K562 (cell line): ENCODE measurements around the gene HMGB2. TPM values are rescaled to one million over a fixed set of nuclear protein-coding genes. Genes with fewer than 3 reads are reported as not detected.

Experiments used
- ATAC-seq: fragments of 200-7000 bp; cut with Tn5 transposase; 3 replicates; pipeline ENCODE4 v1.9.1; 2020; ENCODE audit warnings: moderate library complexity
- BruUV-seq: library from RNA; stranded (reverse); fragments of 400-500 nt; replicated peaks from 2 replicates; lab custom pipeline; 2021; lab: Mats Ljungman, UMichigan
- CTCF ChIA-PET: fragments of 300-600 bp; formaldehyde crosslinking; extraction: SDS; loops from one replicate; lab custom pipeline; 2021; ENCODE audit warnings: low intra/inter-chr PET ratio; lab: Yijun Ruan, JAX
- POLR2A ChIA-PET: fragments of 300-600, 350-650 bp; sonication (Branson Sonifier 250); formaldehyde crosslinking; extraction: SDS; loops from one replicate; lab custom pipeline; 2021; ENCODE audit warnings: antibody characterized with exemption, inconsistent platforms; lab: Yijun Ruan, JAX
- DNase-seq, 4 experiments: peaks; one replicate each; pipeline versions ENCODE4 v3.0.0 to v3.0.0-alpha.2; 2011 to 2018; ENCODE audit warnings: low spot score in 3 of 4, mixed read lengths in 3 of 4; ENCODE audit errors: extremely low read depth in 1 of 4
- FAIRE-seq: peaks from 2 replicates; lab custom pipeline; 2011; peaks lifted over from hg19 to GRCh38; lab: Jason Lieb, UNC
- H2AFZ ChIP-seq: 2 replicates; pipeline ENCODE4 v1.6.0; 2011; ENCODE audit warnings: low read depth, low read length, control low read depth, inconsistent platforms
- H3K27ac ChIP-seq: fragments of 200-600 bp; 3 replicates; pipeline ENCODE4 v1.8.0; 2011; ENCODE audit warnings: low read depth, mild to moderate bottlenecking, control low read depth, inconsistent platforms, low read length, moderate library complexity, mixed read lengths; ENCODE audit errors: extremely low read depth
- H3K27me3 ChIP-seq, 2 experiments: fragments of 300-600 bp in 1 of 2; 2 replicates in 1 of 2; 3 replicates in 1 of 2; pipeline versions ENCODE4 v1.6.0 to v1.8.0; 2011; ENCODE audit warnings: inconsistent platforms in 2 of 2, low read length in 2 of 2, mild to moderate bottlenecking in 1 of 2, mixed read lengths in 1 of 2, moderate library complexity in 1 of 2; ENCODE audit not compliant: control insufficient read depth in 2 of 2, insufficient read depth in 2 of 2
- H3K36me3 ChIP-seq: fragments of 300-600 bp; 3 replicates; pipeline ENCODE4 v1.8.0; 2011; ENCODE audit warnings: mild to moderate bottlenecking, low read length, inconsistent platforms; ENCODE audit not compliant: control insufficient read depth, insufficient read depth
- H3K4me1 ChIP-seq, 2 experiments: fragments of 200-600 bp in 1 of 2; replicated peaks in 1 of 2; 2 replicates in 1 of 2; 3 replicates in 1 of 2; pipeline versions ENCODE4 v1.5.1 to v1.8.0; 2011; ENCODE audit warnings: inconsistent platforms in 2 of 2, low read length in 2 of 2, mild to moderate bottlenecking in 1 of 2, mixed read lengths in 1 of 2, moderate library complexity in 1 of 2; ENCODE audit not compliant: control insufficient read depth in 2 of 2, insufficient read depth in 2 of 2
- H3K4me2 ChIP-seq: 2 replicates; pipeline ENCODE4 v1.6.1; 2011; ENCODE audit warnings: low read length, control low read depth, inconsistent platforms, mixed read lengths; ENCODE audit not compliant: insufficient read depth
- H3K4me3 ChIP-seq: fragments of 200-600 bp; sonication (generic), shearing (Covaris generic); 2 replicates; pipeline ENCODE4 v1.5.1; 2016; ENCODE audit warnings: control low read depth, inconsistent platforms
- H3K79me2 ChIP-seq: fragments of 200-600 bp; 3 replicates; pipeline ENCODE4 v1.8.0; 2011; ENCODE audit warnings: low read length, inconsistent platforms; ENCODE audit not compliant: control insufficient read depth, insufficient read depth
- H3K9ac ChIP-seq, 2 experiments: 2 replicates each; pipeline versions ENCODE4 v1.6.0 to v1.6.1; 2011; ENCODE audit warnings: low read depth in 2 of 2, low read length in 2 of 2, control low read depth in 1 of 2, inconsistent platforms in 1 of 2, mild to moderate bottlenecking in 1 of 2, mixed read lengths in 1 of 2; ENCODE audit not compliant: insufficient read depth in 1 of 2
- H3K9me1 ChIP-seq: one replicate; pipeline ENCODE4 v1.6.0; 2011; ENCODE audit warnings: inconsistent platforms, mild to moderate bottlenecking, low read length, moderate library complexity; ENCODE audit not compliant: control insufficient read depth, insufficient read depth
- H3K9me3 ChIP-seq: replicated peaks from 2 replicates; pipeline ENCODE4 v1.5.1; 2011; ENCODE audit warnings: low read depth, low read length, inconsistent platforms; ENCODE audit not compliant: control insufficient read depth, insufficient read depth
- H4K20me1 ChIP-seq: replicated peaks from 2 replicates; pipeline ENCODE4 v1.6.1; 2011; ENCODE audit warnings: low read length, inconsistent platforms, mixed read lengths; ENCODE audit not compliant: control insufficient read depth, insufficient read depth
- ARHGAP35 ChIP-seq: fragments of 450-650 bp; IDR thresholded peaks from 2 replicates; pipeline ENCODE4 v1.6.1; 2018; ENCODE audit not compliant: partially characterized antibody
- ATF2 ChIP-seq: sonication (generic); formaldehyde crosslinking; IDR thresholded peaks from 2 replicates; pipeline ENCODE4 v1.8.1; 2022; ENCODE audit warnings: missing genetic modification reagents
- ATF7 ChIP-seq: fragments of 450-650 bp; IDR thresholded peaks from 2 replicates; pipeline ENCODE4 v1.7.1; 2014; ENCODE audit warnings: mild to moderate bottlenecking, moderate library complexity
- CBX3 ChIP-seq, 2 experiments: IDR thresholded peaks; 1 replicate in 1 of 2; 2 replicates in 1 of 2; pipeline ENCODE4 v1.6.1; 2012; ENCODE audit warnings: inconsistent platforms in 2 of 2, low read length in 2 of 2, borderline replicate concordance in 1 of 2, control low read depth in 1 of 2
- EGR1 ChIP-seq: fragments of 450-650 bp; conservative IDR thresholded peaks from 2 replicates; pipeline ENCODE4 v1.6.1; 2017; ENCODE audit warnings: mild to moderate bottlenecking
- FOXK1 ChIP-seq: sonication (generic); formaldehyde crosslinking; IDR thresholded peaks from 2 replicates; pipeline ENCODE4 v1.8.0; 2022; ENCODE audit warnings: missing genetic modification reagents, mild to moderate bottlenecking, borderline replicate concordance
- HMGXB4 ChIP-seq: sonication (generic); formaldehyde crosslinking; IDR thresholded peaks from 2 replicates; pipeline ENCODE4 v1.8.1; 2023; ENCODE audit warnings: mild to moderate bottlenecking, missing genetic modification reagents
- IFI16 ChIP-seq: fragments of 250-450 bp; sonication (Bioruptor Pico); IDR thresholded peaks from 2 replicates; pipeline ENCODE4 v2.1.2; 2022; ENCODE audit warnings: mild to moderate bottlenecking, inconsistent platforms
- KAT2B ChIP-seq: IDR thresholded peaks from one replicate; pipeline ENCODE4 v1.6.1; 2012; ENCODE audit warnings: low read depth, mild to moderate bottlenecking, control low read depth, inconsistent platforms, low read length, moderate library complexity
- KAT7 ChIP-seq: sonication (generic); formaldehyde crosslinking; IDR thresholded peaks from 2 replicates; pipeline ENCODE4 v1.8.0; 2022; ENCODE audit warnings: missing genetic modification reagents, mild to moderate bottlenecking, borderline replicate concordance
- MXI1 ChIP-seq: IDR thresholded peaks from 2 replicates; pipeline ENCODE4 v1.6.1; 2011; ENCODE audit warnings: low read depth, mild to moderate bottlenecking, improper control_type of control experiment, low read length
- NRF1 ChIP-seq, 2 experiments: fragments of 450-650 bp; IDR thresholded peaks in 1 of 2; conservative IDR thresholded peaks in 1 of 2; 2 replicates each; pipeline ENCODE4 v1.6.1; 2014; ENCODE audit warnings: mild to moderate bottlenecking in 2 of 2
- SNIP1 ChIP-seq: fragments of 450-650 bp; IDR thresholded peaks from 2 replicates; pipeline ENCODE4 v1.7.1; 2017; ENCODE audit warnings: low read depth, mild to moderate bottlenecking
- TEAD4 ChIP-seq, 2 experiments: sonication (generic) in 1 of 2; formaldehyde crosslinking in 1 of 2; IDR thresholded peaks; 2 replicates each; pipeline versions ENCODE4 v1.6.1 to v1.8.0; 2012 to 2022; ENCODE audit warnings: borderline replicate concordance in 1 of 2, inconsistent platforms in 1 of 2, low read length in 1 of 2, mild to moderate bottlenecking in 1 of 2, missing genetic modification reagents in 1 of 2
- TRIM28 ChIP-seq: fragments of 450-650 bp; IDR thresholded peaks from 2 replicates; pipeline ENCODE4 v1.6.1; 2017
- U2AF1 ChIP-seq: fragments of 200-400 bp; formaldehyde crosslinking; optimal IDR thresholded peaks from 2 replicates; pipeline ENCODE3; 2017; ENCODE audit warnings: mild to moderate bottlenecking, low read depth, low read length, moderate library complexity
- ZFP36 ChIP-seq: fragments of 150-350 bp; IDR thresholded peaks from 2 replicates; pipeline ENCODE4 v1.6.1; 2018; ENCODE audit warnings: low read length, low read depth; ENCODE audit not compliant: partially characterized antibody
- ZNF133 ChIP-seq: fragments of 250-450 bp; sonication (Bioruptor Pico); IDR thresholded peaks from 2 replicates; pipeline ENCODE4 v1.4.0; 2020; ENCODE audit warnings: mild to moderate bottlenecking
- ZNF217 ChIP-seq: sonication (generic); formaldehyde crosslinking; IDR thresholded peaks from 2 replicates; pipeline ENCODE4 v1.8.0; 2022; ENCODE audit warnings: mild to moderate bottlenecking, missing genetic modification reagents
- ZNF57 ChIP-seq: fragments of 450-650 bp; formaldehyde crosslinking; IDR thresholded peaks from 2 replicates; pipeline ENCODE4 v1.4.0; 2020; ENCODE audit warnings: mild to moderate bottlenecking, moderate library complexity
- ZNF584 ChIP-seq: fragments of 200-800 bp; sonication (Bioruptor generic); IDR thresholded peaks from 2 replicates; pipeline ENCODE4 v1.6.1; 2016; ENCODE audit warnings: low read depth, mild to moderate bottlenecking, missing genetic modification characterization, missing compliant biosample characterization
- ZNF707 ChIP-seq: fragments of 250-450 bp; sonication (Bioruptor Pico); conservative IDR thresholded peaks from 2 replicates; pipeline ENCODE4 v1.8.0; 2022; ENCODE audit warnings: inconsistent platforms, mild to moderate bottlenecking, moderate library complexity
- WGBS: fragments of 100-300 bp; shearing (Covaris generic); methylation state at CpG from one replicate; pipeline ENCODE4 v1.1.6; 2016; ENCODE audit warnings: low coverage, mixed read lengths; ENCODE audit not compliant: insufficient coverage; ENCODE audit errors: missing lambda C conversion rate; 5-methylcytosine and 5-hydroxymethylcytosine counted together
- in situ Hi-C: fragments of 300-500 bp; cut with MboI; formaldehyde crosslinking; loops from 4 replicates; pipeline ENCODE4 v1.15.0; 2018; ENCODE audit warnings: inconsistent platforms, mixed read lengths
- intact Hi-C: fragments of 100-400 bp; cut with micrococcal nuclease; formaldehyde crosslinking; loops from 2 replicates; pipeline ENCODE4 v1.14.2; 2022
- polyA plus RNA-seq, 8 experiments: library from polyadenylated mRNA; depleted of rRNA in 4 of 8; stranded (reverse) in 5 of 8; unstranded in 3 of 8; fragments of >200 nt; fragmentation: Nextera tagmentation in 2 of 8; fragmentation: Illumina TruSeq in 1 of 8; extraction: Ambion mirVana in 2 of 8; extraction: Trizol in 1 of 8; gene quantifications; 2 replicates each; pipeline versions ENCODE4 v1.2.1 to v1.2.3, GENCODE V29; 2011 to 2014; ENCODE audit warnings: inconsistent platforms in 1 of 8, missing spikeins in 1 of 8
- total RNA-seq, 7 experiments: library from RNA; depleted of rRNA in 6 of 7; stranded (reverse); fragments of >200 nt in 6 of 7; fragmentation: Illumina TruSeq in 2 of 7; extraction: Trizol in 2 of 7; gene quantifications; 2 replicates each; pipeline versions ENCODE4 v1.2.1 to v1.2.3, GENCODE V29; 2011 to 2021; ENCODE audit warnings: low replicate concordance in 1 of 7

Gene HMGB2
- total and polyA plus RNA-seq, 9 of the 15 experiments (the other 6 are each of a cell fraction or from before 2014, with no cell fraction given): 309 to 822 (median 626) TPM

- TF ChIP-seq ZFP36 (no peak), ATF2 (no peak), NRF1 (conservative IDR thresholded peaks at IDR 0.05 in 1 of 2, IDR thresholded peaks at IDR 0.05 in 1 of 2) (no peak)
Observed at GRCh38 chr4:173357939-173358338, 23.8 kb upstream of the HMGB2 start (continued).

DNA sequence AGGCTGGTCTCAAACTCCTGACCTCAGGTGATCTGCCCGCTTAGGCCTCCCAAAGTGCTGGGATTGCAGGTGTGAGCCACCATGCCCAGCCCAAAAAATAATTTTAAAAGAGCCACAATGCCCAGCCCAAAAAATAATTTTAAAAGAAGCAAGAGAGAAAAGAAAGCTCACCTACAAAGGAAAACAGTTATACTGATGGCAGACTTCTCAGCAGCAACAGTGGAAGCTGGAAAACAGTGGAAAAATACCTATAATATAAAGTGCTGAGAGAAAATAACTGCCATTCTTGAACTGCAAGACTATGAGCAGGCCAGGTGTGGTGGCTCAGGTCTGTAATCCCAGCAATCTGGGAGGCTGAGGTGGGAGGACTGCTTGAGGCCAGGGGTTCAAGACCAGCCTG, 13.3 kb upstream of the HMGB2 start:
- no peaks in the 10 kb centered on the region for H3K36me3 ChIP-seq
- no peak overlapping the region for H3K4me3 ChIP-seq
- no peaks in the 10 kb centered on the region for H3K27me3 ChIP-seq
- H3K9ac ChIP-seq: no peak overlapping the region
- BruUV-seq: no TSS peak
- no peak overlapping the region for H3K4me2 ChIP-seq
- DNase-seq (no peak), ATAC-seq (no peak), FAIRE-seq (no peak)
- H3K9me3 ChIP-seq: no peaks in the 10 kb centered on the region
- no peak overlapping the region for H3K27ac ChIP-seq
- WGBS: 33% methylated on average over 1 of the region's 1 CpG
- in situ Hi-C loops: no loop called here
- POLR2A ChIA-PET: interaction anchor here (1.9 to 4.8 kb wide), 2 partner anchors 12 to 16 kb away, joined by 7 to 39 read pairs; partner anchors contain the start of gene HMGB2
- H3K4me1 ChIP-seq: no peaks in the 10 kb centered on the region
- CTCF ChIA-PET: no interaction called here
- H4K20me1 ChIP-seq: no peaks in the 10 kb centered on the region
- intact Hi-C loops: no loop called here
- H2AFZ ChIP-seq: no peak overlapping the region
- H3K9me1 ChIP-seq: no peaks in the 10 kb centered on the region
- no peaks in the 10 kb centered on the region for H3K79me2 ChIP-seq
- TF ChIP-seq EGR1 (no peak), ATF7 (no peak), ZNF707 (CRISPR knock-in tag) (no peak), ZNF133 (CRISPR knock-in tag) (no peak), ZNF584 (CRISPR knock-in tag) (no peak), U2AF1 (no peak), CBX3 (IDR thresholded peaks at IDR 0.05; ENCODE audit: borderline replicate concordance in 1 of 2, low read length in 2 of 2) (peak in 1 of 2 experiments; percentile 89; a peak in 2 of 3 replicates), KAT2B (no peak), SNIP1 (no peak), ARHGAP35 (no peak), ZNF57 (no peak), ZNF217 (CRISPR knock-in tag) (no peak), FOXK1 (no peak), IFI16 (no peak), HMGXB4 (CRISPR knock-in tag) (no peak), MXI1 (no peak), TEAD4 (IDR thresholded peaks at IDR 0.05; ENCODE audit: low read length) (no peak), TEAD4 (CRISPR knock-in tag; IDR thresholded peaks at IDR 0.05; ENCODE audit: borderline replicate concordance) (no peak), KAT7 (CRISPR knock-in tag) (no peak), TRIM28 (0 out of 2 replicates have a peak, but pooled peaks have one; percentile 50)
